RPMI7951 (cell line): ENCODE data around the gene TAF11L4. TPM values are rescaled to one million over a fixed set of nuclear protein-coding genes. Genes with fewer than 3 reads are reported as not detected.
"Not testable (repeated sequence)": the region's sequence is repeated elsewhere in the genome, so short reads cannot be mapped to it uniquely, and the experiment has no call there.

Source experiments
- DNase-seq: peaks from one replicate; pipeline ENCODE4 v3.0.0-alpha.2; 2012; ENCODE audit warnings: low read depth
- total RNA-seq: library from RNA; depleted of rRNA; stranded (reverse); fragments of >200 nt; shearing (Covaris generic); gene quantifications from 2 replicates; pipeline ENCODE4 v1.2.3, GENCODE V29; 2014; rRNA removed

The TAF11L4 gene
- not detected in 2 replicates for total RNA-seq

GRCh38 chr5:17521501-17521900, at the start of gene TAF11L4:
TSS of gene TAF11L4 (plus strand) at chr5:17521801.
- DNase-seq, result not testable (repeated sequence)

- DNase-seq, result not testable (repeated sequence)
Observed at GRCh38 chr5:17475064-17475463, 46.5 kb upstream of the TAF11L4 start.

GRCh38 chr5:17477043-17477442, 44.6 kb upstream of the TAF11L4 start:
- no peak for DNase-seq

GRCh38 chr5:17477573-17478265, 43.9 kb upstream of the TAF11L4 start:
- DNase-seq, result no peak

GRCh38 chr5:17481378-17481777, 40.2 kb upstream of the TAF11L4 start:
- no peak for DNase-seq

GRCh38 chr5:17482790-17483189, 38.8 kb upstream of the TAF11L4 start:
- no peak for DNase-seq

GRCh38 chr5:17486464-17487173, 35.0 kb upstream of the TAF11L4 start:
- DNase-seq, result not testable (repeated sequence)

- no peak for DNase-seq
Observed at GRCh38 chr5:17487174-17487512, 34.5 kb upstream of the TAF11L4 start.

- DNase-seq, result not testable (repeated sequence)
Observed at GRCh38 chr5:17491257-17491656, 30.3 kb upstream of the TAF11L4 start.

GRCh38 chr5:17492770-17493169, 28.8 kb upstream of the TAF11L4 start:
- DNase-seq, result no peak

- DNase-seq, result no peak
Observed at GRCh38 chr5:17497446-17497845, 24.2 kb upstream of the TAF11L4 start.

GRCh38 chr5:17497931-17498330, 23.7 kb upstream of the TAF11L4 start, which contains the start of gene TAF11L2:
TSS of gene TAF11L2 (plus strand) at chr5:17498231.
- DNase-seq, result not testable (repeated sequence)

- no peak for DNase-seq
Observed at GRCh38 chr5:17511775-17512325, 9.8 kb upstream of the TAF11L4 start.

GRCh38 chr5:17517526-17517925, 4.1 kb upstream of the TAF11L4 start:
- not testable (repeated sequence) for DNase-seq

- not testable (repeated sequence) for DNase-seq
Observed at GRCh38 chr5:17518067-17518466, 3.5 kb upstream of the TAF11L4 start, which contains the start of gene TAF11L3. TSS of gene TAF11L3 (plus strand) at chr5:17518367.

GRCh38 chr5:17519508-17519907, 2.1 kb upstream of the TAF11L4 start:
- DNase-seq, result not testable (repeated sequence)

GRCh38 chr5:17524935-17525334, 3.3 kb downstream of the TAF11L4 start, which contains the start of gene TAF11L5:
TSS of gene TAF11L5 (plus strand) at chr5:17525235.
- DNase-seq, result not testable (repeated sequence)

- DNase-seq, result not testable (repeated sequence)
Observed at GRCh38 chr5:17526504-17526903, 4.9 kb downstream of the TAF11L4 start.

GRCh38 chr5:17528369-17528768, 6.8 kb downstream of the TAF11L4 start, which contains the start of gene TAF11L6:
TSS of gene TAF11L6 (plus strand) at chr5:17528669.
- not testable (repeated sequence) for DNase-seq
